ENCODE results near the gene GATD1.
A peak's percentile ranks its signal among the peaks of the same experiment; 100 is the strongest.

Gene GATD1

DNA sequence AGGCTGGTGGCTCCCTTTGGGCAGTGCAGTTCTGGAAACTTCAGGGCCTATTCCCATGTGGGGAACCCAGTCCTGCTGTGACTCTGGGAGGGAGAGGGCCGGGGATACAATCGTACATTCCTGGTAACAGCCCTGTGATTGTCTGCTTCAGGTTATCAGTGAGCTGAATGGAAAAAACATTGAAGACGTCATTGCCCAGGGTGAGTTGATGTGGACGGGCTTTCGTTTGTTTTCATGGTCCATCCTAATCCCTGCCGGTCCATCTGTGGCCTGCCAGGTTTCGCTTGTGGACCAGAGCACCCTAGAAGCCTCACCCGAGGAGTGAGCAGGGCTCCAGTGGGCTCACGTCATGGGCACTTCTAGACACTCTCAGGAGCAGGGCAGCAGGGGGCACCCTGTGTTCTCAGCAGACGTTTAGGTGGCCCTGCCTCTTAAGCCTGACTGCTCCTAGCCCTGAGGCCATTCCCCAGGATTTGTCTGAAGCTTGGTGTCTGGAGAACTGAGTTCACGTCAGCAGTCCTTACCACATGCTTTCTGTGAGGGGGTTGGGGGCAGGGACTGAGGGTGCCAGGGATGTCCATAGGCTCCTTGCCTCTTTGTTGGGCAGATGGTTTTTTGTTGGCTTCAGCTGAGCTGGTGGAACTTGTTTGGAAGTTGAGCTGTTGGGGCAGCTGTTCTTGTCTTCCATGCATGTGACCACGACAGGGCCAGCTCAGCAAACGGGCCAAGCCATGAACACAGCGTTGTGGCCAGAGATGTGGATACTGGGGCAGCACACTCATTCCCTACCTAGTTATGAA is 34.4 kb upstream of the GATD1 start:
- no peak for DNase-seq

DNA sequence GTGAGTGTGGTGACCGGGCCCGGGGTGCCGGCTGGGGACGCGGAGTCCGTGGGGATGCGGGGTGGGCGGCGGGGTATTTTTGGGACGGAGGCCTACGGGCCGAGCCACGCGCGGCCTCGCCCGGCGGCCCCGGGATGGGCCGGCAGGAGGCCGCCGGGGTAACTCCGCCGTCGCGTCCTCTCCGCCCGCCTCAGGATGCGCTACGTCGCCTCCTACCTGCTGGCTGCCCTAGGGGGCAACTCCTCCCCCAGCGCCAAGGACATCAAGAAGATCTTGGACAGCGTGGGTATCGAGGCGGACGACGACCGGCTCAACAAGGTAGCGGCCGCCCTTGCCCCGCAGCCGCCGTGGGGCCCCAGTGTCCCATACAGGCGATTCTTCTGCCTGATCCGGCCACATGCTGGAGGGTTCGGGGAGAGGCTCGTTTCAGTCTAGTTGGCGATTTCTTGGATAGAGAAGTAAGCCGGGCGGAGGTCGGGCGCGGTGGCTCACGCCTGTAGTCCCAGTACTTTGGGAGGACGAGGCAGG is 32.8 kb upstream of the GATD1 start:
- DNase-seq = no peak

DNA sequence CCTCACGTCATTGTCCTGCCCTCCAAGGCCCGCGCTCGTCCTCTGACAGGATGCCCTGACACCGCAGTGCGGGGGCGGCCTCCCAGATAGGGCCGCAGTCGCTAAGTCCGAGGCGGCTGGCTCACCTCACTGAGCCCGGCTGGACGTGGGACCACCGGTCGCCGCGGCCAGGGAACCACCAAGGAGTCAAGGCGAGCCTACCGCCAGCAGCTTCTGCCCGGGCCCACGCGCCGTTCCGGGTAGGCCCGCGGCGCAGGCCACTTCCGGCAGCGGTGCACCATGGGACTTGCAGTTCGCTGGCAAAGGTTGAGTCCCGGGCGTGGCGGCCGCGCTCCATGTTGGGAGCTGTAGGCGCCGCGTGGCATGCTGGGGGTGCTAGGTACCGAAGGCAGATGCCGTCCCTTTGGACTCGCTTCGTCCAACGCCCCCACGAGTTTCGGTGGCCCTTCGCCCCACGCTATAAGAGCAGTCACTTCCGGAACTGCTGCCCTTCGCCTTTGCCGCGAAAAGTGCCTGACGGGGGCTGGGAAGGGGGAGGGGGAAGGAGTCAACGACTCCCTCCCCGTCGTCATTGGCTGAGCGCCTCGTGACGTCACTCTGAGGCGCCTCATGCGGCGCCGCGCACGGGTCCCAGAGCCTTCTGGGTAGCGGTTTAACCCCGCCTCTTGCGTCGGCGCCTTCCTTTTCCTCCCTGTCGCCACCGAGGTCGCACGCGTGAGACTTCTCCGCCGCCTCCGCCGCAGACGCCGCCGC is 32.2 kb upstream of the GATD1 start, which contains the start of gene RPLP2:
Gene RPLP2 (plus strand): TSS at position 681 of the 753 bp plus-strand sequence. CDS start 268 bp downstream, outside the sequence.
- peak; percentile 97 for DNase-seq

DNA sequence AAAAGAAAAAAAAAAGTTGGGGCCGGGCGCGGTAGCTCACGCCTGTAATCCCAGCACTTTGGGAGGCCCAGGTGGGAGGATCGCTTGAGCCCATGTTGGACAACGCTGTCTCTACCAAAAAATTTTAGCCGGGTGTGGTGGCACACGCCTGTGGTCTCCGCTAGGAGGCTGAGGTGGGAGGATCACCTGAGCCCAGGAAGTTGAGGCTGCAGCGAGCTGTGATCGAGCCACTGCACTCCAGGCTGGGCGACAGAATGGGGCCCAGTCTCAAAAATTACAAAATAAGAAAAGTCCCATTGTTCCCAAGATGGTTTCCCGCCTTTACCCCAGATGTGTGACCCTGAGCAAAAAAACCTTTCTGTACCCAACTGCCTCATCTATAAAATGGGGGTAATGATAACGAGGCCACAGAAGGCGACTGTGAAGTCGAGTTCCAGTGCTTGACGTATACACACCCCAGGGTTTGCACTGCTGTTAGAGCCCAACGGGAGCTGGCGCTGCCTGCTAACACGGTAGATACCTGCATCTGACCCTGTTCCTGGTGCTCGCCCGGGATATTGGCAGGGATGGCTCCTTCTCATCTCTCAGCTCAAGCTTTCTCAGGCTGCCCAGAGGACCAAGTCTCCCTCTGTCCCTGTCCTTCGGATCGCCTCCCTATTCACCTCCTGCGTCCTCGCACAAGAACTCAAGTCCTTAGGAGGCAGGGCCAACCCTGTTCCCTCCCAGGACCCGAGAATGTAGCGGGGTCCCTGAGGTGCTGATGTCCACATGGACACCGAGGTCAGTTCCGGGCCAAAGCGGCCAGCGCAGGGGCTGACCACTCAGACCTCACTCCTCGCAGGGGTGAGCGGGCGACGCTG is 31.4 kb upstream of the GATD1 start:
- DNase-seq = peak; percentile 32

DNA sequence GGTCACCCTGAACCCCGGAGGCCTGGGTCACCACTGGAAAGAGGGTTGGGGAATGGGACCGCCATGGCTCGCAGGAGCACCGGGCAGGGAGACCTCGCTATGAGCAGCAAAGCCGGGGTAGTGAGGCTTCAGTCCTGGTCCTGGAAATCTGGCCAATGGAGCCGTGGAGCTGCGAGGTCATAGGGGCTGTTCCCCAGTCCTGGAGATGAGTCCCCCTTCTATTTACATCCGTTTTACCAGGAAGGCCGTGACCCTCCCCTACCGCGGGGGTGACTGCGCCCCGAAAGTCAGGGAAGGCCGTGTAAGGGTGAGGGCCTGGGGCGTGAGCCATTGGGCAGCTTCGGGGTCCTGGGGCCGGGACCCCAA is 27.3 kb upstream of the GATD1 start:
- no peak for DNase-seq

DNA sequence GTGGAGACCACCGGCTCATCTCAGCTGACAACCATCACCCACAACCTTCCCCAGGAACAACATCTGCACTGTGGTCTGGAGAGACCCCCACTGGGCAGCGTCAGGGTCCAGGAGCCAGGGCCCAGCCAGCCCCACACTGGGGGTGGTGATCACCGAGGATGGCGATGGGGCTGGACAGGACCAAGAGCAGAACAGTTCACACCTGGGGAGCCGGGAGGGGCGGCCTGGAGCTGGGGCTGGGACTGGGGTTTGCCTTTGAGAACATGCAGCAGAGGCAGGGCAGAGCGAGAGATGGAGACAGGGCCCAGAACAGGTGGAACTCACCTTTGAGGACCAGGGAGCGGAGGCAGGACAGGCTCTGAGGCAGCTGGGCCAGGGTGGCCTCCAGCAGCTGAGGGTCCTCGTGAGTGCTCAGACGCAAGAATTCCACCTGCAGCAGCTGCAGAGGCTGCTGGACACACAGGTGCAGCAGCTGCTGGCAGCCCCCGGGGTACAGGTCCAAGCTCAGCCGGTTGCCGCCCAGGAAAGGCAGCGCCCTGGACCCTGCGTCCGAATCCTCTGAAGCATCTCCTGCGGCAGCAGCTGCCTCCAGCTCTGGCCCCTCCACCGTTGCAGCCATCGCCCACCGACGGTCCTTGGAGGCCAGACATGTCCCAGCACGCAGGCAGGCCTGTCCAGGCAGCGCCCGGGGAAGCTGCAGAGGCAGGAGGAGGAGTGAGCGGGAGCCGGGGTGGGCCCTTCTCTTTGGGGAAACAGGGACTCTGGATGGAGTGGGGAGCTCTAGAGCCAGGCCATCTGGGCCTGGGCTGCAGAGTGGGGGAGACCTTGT is 26.7 kb upstream of the GATD1 start:
- no peak for DNase-seq

DNA sequence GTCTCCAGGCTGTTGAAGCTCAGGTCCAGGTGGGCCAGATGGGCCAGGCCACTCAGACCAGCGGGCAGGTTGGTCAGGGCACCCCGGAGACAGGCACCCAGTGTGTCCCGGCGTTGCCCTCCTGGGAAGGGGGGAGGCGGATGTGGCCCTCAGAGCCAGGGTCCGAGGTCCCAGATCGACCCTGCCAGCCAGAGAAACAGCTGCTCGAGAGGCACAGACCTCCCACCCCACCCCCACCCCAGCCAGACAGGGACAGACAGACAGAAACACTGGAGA is 26.1 kb upstream of the GATD1 start:
- no peak for DNase-seq

DNA sequence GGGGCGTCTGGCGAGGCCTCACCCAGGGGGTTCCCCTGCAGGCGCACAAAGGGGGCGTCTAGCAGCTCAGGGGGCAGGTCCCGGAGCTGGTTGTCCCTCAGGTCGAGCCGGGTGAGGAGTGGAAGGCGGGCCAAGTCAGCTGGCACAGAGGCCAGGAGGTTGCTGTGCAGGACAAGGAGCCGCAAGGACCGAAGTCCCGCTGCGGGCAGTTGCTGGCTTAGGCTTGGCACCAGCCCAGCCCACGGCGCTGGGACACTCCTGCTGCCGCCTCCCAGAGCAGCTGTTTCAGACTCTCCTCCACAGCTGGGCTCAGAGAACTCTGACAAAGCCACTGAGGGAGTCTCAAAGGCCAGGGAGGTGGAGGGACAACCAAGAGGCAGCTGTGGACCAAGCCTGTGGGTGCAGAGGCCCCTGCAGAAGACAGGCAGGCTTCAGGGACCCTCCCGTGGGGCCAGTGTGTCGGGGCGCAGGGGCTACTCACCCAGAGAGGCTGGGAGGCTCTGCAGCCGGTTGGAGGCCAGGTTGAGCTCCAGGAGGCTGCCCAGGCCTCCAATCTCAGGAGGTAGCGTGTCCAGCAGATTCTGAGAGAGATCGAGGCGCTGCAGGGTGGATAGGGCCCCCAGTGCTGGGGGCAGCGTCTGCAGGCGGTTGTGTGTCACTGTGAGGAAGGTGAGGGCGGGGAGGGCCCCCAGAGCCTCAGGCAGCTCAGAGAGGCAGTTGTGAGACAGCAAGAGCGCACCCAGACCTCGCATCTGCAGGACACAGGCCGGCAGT is 25.6 kb upstream of the GATD1 start:
- DNase-seq = no peak

DNA sequence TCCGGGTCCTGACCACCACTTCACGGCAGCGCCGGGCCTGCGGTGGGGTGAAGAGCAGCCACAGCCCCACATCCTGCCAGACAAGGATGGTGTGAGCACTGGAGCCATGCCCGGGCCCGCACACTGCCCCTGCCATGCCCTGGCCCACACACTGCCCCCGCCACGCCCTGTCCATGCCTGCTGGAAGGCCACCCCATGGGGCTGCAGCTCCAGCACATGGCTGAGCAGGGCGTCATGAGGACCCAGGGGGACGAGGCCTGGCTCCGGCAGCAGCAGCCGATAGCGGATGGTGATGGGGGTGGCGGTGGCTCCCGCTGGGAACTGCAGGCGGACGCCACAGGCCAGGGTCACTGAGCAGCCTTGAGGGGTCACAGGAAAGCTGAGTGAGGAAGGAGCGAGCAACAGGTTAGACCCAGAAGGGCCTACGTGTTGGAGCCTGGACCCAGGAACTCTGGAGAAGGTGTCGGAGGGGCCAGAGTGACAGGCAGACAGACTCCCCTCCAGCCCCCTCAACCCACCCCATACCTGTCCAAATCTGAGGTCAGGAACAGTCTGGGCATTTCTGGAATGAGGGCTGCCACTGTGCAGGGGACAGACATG is 24.8 kb upstream of the GATD1 start:
- DNase-seq = no peak

DNA sequence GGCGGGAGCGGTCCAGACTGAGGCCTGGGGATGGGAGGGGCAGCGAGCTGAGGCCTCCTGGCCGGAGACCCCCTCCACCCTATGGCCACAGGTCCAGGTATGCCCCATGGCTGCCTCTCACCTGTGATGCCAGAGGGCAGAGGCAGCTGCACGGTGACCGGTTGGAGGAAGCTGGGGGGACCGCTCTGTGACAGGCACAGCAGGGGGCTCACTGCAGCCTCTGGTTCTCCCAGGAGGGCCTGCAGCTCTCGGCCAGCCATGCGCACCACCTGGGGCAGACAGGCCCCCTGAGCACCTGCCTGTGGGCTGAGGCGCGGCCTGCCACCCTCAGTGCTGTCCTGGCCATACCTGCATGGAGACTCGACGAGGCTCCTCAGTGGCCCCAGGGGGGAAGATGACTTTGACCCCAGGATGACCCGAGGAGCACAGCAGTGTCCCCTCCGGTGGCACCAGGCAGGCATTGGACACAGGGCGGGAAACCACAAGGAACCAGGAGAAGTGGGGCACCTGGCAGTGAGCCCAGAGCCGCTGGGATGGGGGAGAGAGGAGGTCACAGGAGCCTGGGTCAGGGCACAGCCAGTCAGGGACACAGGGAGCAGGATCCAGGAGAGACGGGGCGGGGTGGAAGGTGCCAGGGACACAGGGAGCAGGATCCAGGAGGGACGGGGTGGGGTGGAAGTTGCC is 24.0 kb upstream of the GATD1 start:
- DNase-seq = no peak

DNA sequence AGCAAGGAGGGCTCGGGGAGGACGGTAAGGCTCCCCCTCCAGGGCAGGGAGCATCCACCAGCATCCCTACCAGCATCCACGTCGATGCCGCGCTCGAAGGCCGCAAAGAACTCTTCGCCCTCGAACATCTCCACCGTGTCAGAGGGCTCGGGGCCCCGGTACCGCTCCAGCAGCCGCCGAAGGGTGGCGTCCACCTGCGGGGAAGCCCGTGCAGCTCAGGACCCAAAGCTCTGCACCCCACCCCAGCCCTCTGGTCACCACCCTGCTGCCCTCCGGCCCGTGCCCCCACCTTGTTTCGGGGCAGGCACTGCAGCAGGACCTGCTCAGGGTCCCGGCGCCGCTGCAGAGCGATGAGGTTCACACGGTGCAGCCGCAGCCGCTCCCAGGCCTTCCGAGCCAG is 23.2 kb upstream of the GATD1 start:
- no peak for DNase-seq

DNA sequence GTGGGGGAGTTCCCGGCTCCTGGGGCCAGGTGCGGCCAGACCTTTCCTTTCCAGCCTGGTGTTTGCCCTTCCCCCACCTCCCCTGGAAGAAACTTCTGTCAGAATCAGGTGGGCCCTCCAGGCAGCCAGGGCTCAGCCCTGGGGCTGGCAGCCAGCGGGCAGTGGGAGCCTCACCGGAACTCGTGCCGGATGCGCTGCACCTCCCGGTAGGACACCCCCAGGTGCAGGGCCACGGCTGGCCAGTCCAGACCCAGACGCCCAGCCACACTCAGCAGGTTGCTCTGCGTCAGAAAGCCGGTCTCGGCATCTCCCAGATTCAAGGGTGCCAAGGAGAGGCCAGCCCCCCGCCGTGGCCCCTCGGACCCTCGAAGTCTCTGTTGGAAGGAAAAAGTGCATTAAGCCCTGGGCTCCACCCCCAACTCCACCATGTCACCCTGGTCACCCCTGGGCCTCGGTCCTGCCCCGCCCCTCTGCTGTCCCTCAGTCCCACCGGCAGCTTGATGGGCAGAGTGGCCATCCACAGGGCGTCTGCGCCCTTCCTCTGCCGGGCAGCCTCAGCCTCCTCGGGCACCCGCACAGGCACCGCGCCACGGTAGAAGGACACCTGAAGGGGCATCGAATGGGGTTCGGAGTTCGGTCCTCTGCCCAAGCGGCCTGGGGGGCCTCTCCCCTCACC is 22.5 kb upstream of the GATD1 start:
- no peak for DNase-seq

DNA sequence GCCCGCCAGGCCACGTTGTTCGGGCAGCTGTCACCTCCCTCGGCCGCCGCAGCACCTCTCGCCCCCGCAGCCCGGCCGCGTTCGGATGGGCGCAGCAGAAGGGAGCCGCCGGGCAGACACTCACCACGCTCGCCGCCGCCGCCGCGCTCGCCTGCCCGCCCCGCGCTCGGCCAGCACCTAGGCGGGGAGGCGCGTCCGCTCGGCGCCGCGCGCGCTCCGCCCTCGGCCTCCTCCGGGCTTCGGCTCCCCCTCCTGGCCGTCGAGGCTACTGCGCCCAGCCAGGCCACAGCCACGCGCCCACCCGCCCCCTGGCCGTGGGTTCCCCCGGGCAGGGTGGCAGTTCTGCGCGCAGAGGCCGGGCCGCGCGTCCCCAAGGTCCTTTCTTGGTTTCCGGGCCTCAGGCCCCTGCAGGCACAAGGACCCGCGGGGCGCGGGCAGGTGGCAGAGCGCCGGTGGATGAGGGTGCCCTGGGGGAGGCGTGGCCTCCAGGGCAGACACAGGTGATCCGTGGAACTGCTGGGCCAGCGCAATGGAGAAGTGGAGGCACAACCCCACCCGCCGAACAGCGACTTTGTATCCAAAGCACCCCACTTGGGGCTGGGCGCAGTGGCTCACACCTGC is 20.9 kb upstream of the GATD1 start, which contains the start of gene SLC25A22:
Gene SLC25A22 (minus strand): TSS at position 189 of the 621 bp plus-strand sequence. CDS start 3,275 bp downstream, outside the sequence.
- DNase-seq = peak; percentile 86

DNA sequence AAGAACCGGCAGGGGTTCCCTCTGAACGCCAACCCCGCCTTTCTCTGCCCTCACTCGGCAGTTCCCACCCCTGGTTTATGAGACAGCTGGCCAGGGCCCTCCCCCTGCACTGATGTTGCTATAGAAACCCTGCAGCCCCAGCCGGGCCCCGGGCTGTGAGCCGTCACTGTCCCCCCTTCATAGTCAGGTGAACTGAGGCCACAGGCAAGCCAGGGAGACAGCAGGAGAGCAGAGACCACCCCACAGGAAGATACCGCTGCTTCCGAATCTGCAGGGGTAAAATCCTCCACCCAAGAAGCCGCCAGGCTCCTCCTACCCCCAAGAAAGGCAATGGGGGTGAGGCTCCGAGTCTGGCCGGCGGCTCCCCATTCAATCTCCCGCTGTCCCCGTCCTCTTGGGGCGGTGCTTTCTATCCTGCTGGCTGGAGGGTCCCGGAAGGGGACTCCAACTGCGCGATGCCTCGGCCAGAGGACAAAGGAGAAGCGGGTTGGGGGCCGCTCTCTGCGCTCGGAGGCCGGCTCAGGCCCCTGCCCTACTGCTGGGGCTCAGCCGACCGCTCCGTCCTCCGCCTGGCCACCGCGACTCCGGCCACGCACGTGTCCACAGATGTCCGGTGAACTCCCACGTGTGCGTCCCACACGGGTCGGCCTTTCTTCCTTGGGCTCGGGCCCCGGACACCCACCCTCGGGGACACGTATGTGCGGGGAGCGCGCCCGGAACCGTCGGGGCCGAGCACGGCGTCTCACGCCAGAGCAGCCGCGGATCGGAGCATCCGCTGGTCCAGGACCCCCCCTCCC is 20.2 kb upstream of the GATD1 start:
- DNase-seq = peak; percentile 75

DNA sequence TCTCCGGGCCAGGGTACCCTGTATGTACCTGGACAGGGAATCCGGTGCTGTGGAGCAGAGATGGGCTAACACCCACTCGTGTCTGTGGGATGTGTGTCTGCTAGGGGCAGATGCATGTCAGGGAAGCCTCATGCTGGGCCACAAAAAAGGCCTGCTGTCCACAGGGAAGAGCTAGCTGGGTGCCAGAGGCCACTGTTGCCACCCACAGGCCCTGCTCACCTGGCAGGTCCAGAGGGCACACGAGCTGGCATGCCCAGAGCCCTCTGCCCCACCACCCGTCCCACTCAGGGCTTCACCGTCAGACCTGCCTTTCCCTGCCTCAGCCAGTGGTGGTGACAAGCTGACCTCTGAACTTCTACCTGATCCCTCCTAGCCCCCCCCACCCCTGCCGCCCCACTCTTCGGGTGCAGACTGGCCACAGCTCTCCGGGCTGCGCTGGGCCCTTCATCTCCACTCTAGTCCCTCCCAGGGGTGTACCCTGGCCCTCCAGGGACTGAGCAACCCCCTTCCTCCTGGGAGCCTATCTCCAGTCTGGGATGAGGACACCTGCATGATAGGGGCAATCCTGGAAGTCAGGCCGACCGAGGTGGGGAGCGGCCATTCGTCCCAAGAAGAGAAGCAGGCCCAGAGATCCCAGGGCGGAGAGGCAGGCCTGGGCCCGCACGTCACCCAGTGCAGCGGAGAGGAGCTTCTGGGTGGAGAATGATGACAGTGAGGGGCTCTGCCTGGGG is 19.4 kb upstream of the GATD1 start:
- no peak for DNase-seq

DNA sequence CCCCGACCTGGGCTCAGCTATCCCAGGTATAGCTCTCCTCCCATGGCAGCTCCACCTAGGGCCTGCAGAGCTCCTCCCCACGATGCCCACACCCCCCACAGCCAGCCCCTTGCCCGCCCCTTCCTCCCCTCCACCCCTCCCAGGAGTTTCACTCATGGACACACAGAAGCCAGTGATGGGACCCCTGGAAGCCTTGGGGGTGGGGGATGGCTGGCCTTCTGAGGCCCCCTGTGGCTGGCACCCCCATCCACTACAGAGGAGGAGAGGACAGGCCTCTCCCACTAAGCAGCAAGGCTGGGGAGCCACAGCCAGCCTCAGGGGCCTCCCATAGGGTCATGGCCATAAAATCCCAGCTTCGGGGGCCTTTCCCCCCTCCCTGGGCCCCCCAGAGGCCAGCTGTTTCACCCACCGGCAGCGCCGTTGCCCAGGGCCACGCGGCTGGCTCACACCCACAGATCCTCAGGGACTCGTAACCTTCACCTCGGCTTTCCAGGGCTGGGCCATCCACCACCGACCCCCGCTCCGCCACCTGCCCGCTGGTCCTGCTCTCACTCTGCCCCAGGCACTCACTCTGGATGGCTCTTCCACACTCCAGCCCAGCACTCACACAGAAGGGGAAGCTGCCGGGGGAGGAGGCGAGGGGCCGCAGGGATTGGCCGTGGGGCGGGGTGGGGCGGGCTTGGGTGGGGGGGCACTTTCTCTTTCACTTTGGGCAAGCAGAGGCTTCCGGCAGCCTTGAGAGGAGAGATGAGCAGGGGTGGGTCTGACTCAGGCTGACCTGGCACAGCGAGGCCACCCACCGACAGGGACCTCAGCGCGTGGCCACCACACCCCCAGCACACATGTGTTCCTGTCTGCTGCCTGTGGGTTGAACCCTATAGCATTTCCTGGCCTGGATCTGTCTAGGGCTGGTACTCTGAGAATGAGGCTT is 18.6 kb upstream of the GATD1 start:
- DNase-seq = peak; percentile 89
